K562 (cell line): ENCODE data around the gene MED15. TPM values are rescaled to one million over a fixed set of nuclear protein-coding genes. Genes with fewer than 3 reads are reported as not detected.

ENCODE experiments used
- ESRRA ChIP-seq: fragments of 450-650 bp; IDR thresholded peaks from 2 replicates; pipeline ENCODE4 v1.6.1; 2014; ENCODE audit warnings: low read depth, mild to moderate bottlenecking, moderate library complexity, borderline replicate concordance
- FOS ChIP-seq: IDR thresholded peaks from 3 replicates; pipeline ENCODE4 v1.6.1; 2011; ENCODE audit not compliant: insufficient read length; ENCODE audit errors: extremely low read depth
- HNRNPUL1 ChIP-seq: fragments of 200-400 bp; formaldehyde crosslinking; IDR thresholded peaks from 2 replicates; pipeline ENCODE4 v1.6.1; 2017; ENCODE audit warnings: low read length
- HSF4 ChIP-seq: fragments of 250-450 bp; sonication (Bioruptor Pico); IDR thresholded peaks from 2 replicates; pipeline ENCODE4 v2.1.2; 2022; ENCODE audit warnings: mild to moderate bottlenecking, moderate library complexity, borderline replicate concordance
- KLF16 ChIP-seq: IDR thresholded peaks from 2 replicates; pipeline ENCODE4 v1.6.1; 2016; ENCODE audit warnings: antibody characterized with exemption
- LARP7 ChIP-seq: fragments of 450-650 bp; IDR thresholded peaks from 2 replicates; pipeline ENCODE4 v1.6.1; 2016
- LEF1 ChIP-seq: fragments of 450-650 bp; IDR thresholded peaks from 2 replicates; pipeline ENCODE4 v1.6.1; 2016; ENCODE audit warnings: mild to moderate bottlenecking
- MAFK ChIP-seq: IDR thresholded peaks from 2 replicates; pipeline ENCODE4 v1.6.1; 2011; ENCODE audit warnings: low read length, improper control_type of control experiment
- MTA2 ChIP-seq: fragments of 450-650 bp; IDR thresholded peaks from 2 replicates; pipeline ENCODE4 v1.6.1; 2016; ENCODE audit warnings: low read depth
- NKRF ChIP-seq: fragments of 450-650 bp; IDR thresholded peaks from 2 replicates; pipeline ENCODE4 v1.6.1; 2016; ENCODE audit warnings: borderline replicate concordance
- PHB2 ChIP-seq: fragments of 450-650 bp; IDR thresholded peaks from 2 replicates; pipeline ENCODE4 v1.6.1; 2017; ENCODE audit warnings: low read depth
- PHTF2 ChIP-seq: fragments of 250-450 bp; sonication (Bioruptor Pico); IDR thresholded peaks from 2 replicates; pipeline ENCODE4 v1.5.0; 2021; ENCODE audit warnings: mild to moderate bottlenecking
- RCOR1 ChIP-seq, 2 experiments: IDR thresholded peaks; 2 replicates each; pipeline ENCODE4 v1.6.1; 2012; ENCODE audit warnings: low read depth in 2 of 2, low read length in 2 of 2, borderline replicate concordance in 1 of 2, improper control_type of control experiment in 1 of 2
- SRSF9 ChIP-seq: fragments of 200-400 bp; formaldehyde crosslinking; IDR thresholded peaks from 2 replicates; pipeline ENCODE4 v1.6.1; 2017; ENCODE audit warnings: low read depth, low read length, borderline replicate concordance
- ZBED1 ChIP-seq: IDR thresholded peaks from 2 replicates; pipeline ENCODE4 v1.6.1; 2014
- ZBTB1 ChIP-seq: sonication (generic); formaldehyde crosslinking; IDR thresholded peaks from 2 replicates; pipeline ENCODE4 v1.8.1; 2023; ENCODE audit warnings: missing genetic modification reagents, low read depth, mild to moderate bottlenecking, borderline replicate concordance
- ZNF165 ChIP-seq: fragments of 250-450 bp; sonication (Bioruptor Pico); IDR thresholded peaks from 2 replicates; pipeline ENCODE4 v1.4.0; 2020; ENCODE audit warnings: borderline replicate concordance
- ZNF436 ChIP-seq: fragments of 250-450, 450-650 bp; sonication (Bioruptor Pico); formaldehyde crosslinking; IDR thresholded peaks from 2 replicates; pipeline ENCODE4 v1.7.0; 2020; ENCODE audit warnings: mild to moderate bottlenecking
- ZNF518B ChIP-seq: fragments of 250-450 bp; sonication (Bioruptor Pico); IDR thresholded peaks from 2 replicates; pipeline ENCODE4 v1.5.0; 2021; ENCODE audit warnings: mild to moderate bottlenecking, moderate library complexity
- polyA plus RNA-seq, 8 experiments: library from polyadenylated mRNA; depleted of rRNA in 4 of 8; stranded (reverse) in 5 of 8; unstranded in 3 of 8; fragments of >200 nt; fragmentation: Nextera tagmentation in 2 of 8; fragmentation: Illumina TruSeq in 1 of 8; extraction: Ambion mirVana in 2 of 8; extraction: Trizol in 1 of 8; gene quantifications; 2 replicates each; pipeline versions ENCODE4 v1.2.1 to v1.2.3, GENCODE V29; 2011 to 2014; ENCODE audit warnings: inconsistent platforms in 1 of 8, missing spikeins in 1 of 8
- total RNA-seq, 7 experiments: library from RNA; depleted of rRNA in 6 of 7; stranded (reverse); fragments of >200 nt in 6 of 7; fragmentation: Illumina TruSeq in 2 of 7; extraction: Trizol in 2 of 7; gene quantifications; 2 replicates each; pipeline versions ENCODE4 v1.2.1 to v1.2.3, GENCODE V29; 2011 to 2021; ENCODE audit warnings: low replicate concordance in 1 of 7
- TF ChIP-seq, protein P1 (sequence below): fragments of 450-650 bp; IDR thresholded peaks from 2 replicates; pipeline ENCODE4 v1.7.1; 2018; ENCODE audit warnings: mild to moderate bottlenecking, low read depth; ENCODE audit not compliant: partially characterized antibody

Gene MED15
- total and polyA plus RNA-seq, 9 of the 15 experiments (the other 6 are each of a cell fraction or from before 2014, with no cell fraction given): 4.0 to 271 (median 60.1) TPM

DNA sequence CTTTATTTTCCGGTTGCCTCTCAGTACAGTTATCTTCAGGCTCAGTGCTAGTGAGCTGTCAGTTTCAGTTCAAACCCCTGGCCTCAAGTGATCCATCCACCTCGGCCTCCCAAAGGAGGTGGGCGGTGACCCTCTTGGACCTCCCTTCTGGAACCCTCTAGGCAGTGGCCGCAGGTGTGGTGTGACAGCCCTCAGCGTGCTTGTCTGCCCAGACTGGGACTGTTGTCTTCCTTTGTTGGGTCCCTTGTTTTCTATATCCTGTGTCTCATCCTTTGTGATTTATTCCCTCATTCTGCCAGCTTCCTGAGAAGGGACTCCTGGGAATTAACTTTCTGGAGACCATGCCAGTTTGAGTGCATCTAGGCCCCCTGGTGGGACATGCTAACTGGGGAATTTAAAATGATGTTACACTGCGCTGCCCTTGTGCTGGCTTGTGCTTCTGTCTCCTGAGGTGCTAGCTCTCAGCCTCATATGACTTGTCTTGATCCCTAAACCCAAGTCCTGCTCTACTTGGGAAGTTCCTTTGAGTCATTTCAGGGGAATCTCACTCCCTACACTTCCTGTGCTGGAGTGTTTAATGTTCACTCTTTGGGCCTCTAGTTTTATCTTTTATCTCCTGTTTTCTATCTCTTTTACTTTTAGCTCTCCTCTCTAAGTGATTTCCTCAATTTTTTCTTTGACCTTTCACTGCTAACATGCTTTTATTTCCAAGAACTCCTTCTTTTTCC, 19.4 kb downstream of the MED15 start (continued):
- TF ChIP-seq ZNF518B (CRISPR knock-in tag) (no peak), RCOR1 (IDR thresholded peaks at IDR 0.05; ENCODE audit: borderline replicate concordance in 1 of 2, low read depth in 2 of 2, low read length in 2 of 2) (peak; percentile 9 to 60; a peak in 2 of 4 replicates), FOS (no peak), LEF1 (no peak), NKRF (no peak), KLF16 (no peak), HSF4 (CRISPR knock-in tag) (no peak), ESRRA (no peak), ZNF165 (CRISPR knock-in tag) (0 out of 2 replicates have a peak, but pooled peaks have one; percentile 18), LARP7 (no peak), ZBED1 (no peak), PHTF2 (CRISPR knock-in tag) (no peak), ZNF436 (no peak), HNRNPUL1 (0 out of 2 replicates have a peak, but pooled peaks have one; percentile 14), SRSF9 (no peak), ZBTB1 (CRISPR knock-in tag) (no peak), MTA2 (no peak), MAFK (no peak), PHB2 (no peak)
- TF ChIP-seq, protein P1, sequence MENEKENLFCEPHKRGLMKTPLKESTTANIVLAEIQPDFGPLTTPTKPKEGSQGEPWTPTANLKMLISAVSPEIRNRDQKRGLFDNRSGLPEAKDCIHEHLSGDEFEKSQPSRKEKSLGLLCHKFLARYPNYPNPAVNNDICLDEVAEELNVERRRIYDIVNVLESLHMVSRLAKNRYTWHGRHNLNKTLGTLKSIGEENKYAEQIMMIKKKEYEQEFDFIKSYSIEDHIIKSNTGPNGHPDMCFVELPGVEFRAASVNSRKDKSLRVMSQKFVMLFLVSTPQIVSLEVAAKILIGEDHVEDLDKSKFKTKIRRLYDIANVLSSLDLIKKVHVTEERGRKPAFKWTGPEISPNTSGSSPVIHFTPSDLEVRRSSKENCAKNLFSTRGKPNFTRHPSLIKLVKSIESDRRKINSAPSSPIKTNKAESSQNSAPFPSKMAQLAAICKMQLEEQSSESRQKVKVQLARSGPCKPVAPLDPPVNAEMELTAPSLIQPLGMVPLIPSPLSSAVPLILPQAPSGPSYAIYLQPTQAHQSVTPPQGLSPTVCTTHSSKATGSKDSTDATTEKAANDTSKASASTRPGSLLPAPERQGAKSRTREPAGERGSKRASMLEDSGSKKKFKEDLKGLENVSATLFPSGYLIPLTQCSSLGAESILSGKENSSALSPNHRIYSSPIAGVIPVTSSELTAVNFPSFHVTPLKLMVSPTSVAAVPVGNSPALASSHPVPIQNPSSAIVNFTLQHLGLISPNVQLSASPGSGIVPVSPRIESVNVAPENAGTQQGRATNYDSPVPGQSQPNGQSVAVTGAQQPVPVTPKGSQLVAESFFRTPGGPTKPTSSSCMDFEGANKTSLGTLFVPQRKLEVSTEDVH: no peak
